Measurements from ENCODE around the gene DEFB127. TPM values are rescaled to one million over a fixed set of nuclear protein-coding genes. Genes with fewer than 3 reads are reported as not detected.
"Not testable (repeated sequence)": the region's sequence is repeated elsewhere in the genome, so short reads cannot be mapped to it uniquely, and the experiment has no call there.

DEFB127 gene, protein sequence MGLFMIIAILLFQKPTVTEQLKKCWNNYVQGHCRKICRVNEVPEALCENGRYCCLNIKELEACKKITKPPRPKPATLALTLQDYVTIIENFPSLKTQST
- not detected for total RNA-seq
- not detected for polyA plus RNA-seq
- long read RNA-seq, donor 1 = 0 reads
- long read RNA-seq, donor 2 = 0 reads
- long read RNA-seq, donor 3 = 0 reads
- long read RNA-seq, donor 4 = 0 reads
- long read RNA-seq, donor 5 = 0 reads

DNA sequence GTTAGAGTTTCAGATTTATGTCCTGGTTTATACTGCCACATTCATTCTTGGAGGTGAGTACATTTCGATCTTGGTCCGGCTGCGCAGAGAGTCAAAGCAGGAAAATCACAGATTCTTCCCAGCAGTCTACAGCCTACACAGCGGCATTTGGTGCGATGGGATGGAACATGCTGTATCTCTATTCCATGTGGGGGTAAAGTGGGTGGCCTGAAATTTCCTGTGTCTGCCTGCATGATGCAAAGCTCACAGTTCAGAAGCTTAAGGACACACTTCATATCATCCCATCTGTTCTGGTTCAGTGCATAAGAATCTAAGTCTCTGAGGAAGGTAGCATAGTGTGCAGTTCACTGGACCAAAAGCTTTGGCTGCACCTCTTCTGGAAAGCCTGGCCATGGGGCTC lies at the start of gene DEFB127:
Gene DEFB127, plus strand, starts transcription at position 301 of the 400 bp plus-strand sequence. Its CDS starts 91 bp downstream, at position 392.
- TF ChIP-seq, protein P1, sequence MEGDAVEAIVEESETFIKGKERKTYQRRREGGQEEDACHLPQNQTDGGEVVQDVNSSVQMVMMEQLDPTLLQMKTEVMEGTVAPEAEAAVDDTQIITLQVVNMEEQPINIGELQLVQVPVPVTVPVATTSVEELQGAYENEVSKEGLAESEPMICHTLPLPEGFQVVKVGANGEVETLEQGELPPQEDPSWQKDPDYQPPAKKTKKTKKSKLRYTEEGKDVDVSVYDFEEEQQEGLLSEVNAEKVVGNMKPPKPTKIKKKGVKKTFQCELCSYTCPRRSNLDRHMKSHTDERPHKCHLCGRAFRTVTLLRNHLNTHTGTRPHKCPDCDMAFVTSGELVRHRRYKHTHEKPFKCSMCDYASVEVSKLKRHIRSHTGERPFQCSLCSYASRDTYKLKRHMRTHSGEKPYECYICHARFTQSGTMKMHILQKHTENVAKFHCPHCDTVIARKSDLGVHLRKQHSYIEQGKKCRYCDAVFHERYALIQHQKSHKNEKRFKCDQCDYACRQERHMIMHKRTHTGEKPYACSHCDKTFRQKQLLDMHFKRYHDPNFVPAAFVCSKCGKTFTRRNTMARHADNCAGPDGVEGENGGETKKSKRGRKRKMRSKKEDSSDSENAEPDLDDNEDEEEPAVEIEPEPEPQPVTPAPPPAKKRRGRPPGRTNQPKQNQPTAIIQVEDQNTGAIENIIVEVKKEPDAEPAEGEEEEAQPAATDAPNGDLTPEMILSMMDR (IDR thresholded peaks at IDR 0.05; ENCODE audit: control extremely low read depth, extremely low read depth) = no peak
- DNase-seq (no peak), ATAC-seq (ENCODE audit: insufficient read depth, low FRiP score) (no peak)
- Histone ChIP-seq H3K27me3 (ENCODE audit: control insufficient read depth in 3 of 3, insufficient read depth in 3 of 3, low read length in 2 of 3) (peaks cover 0 to 3% (median 0%) of the 10 kb centered on the region in 3 donors), H3K9me3 (ENCODE audit: control insufficient read depth in 4 of 4, insufficient read depth in 3 of 4, low read length in 3 of 4) (no peaks in the 10 kb centered on the region), H3K4me3 (no peak within 1 kb of the TSS), H3K36me3 (ENCODE audit: control insufficient read depth in 4 of 4, insufficient read depth in 4 of 4, low read length in 4 of 4) (no peaks in the 10 kb centered on the region), H3K27ac (ENCODE audit: low read depth in 1 of 2, low read length in 1 of 2) (no peak within 1 kb of the TSS), H3K9ac (ENCODE audit: insufficient read depth in 1 of 2, low read length in 2 of 2) (no peak within 1 kb of the TSS), H3K4me1 (ENCODE audit: control insufficient read depth in 5 of 5, insufficient read depth in 5 of 5, low read length in 5 of 5) (no peaks in the 10 kb centered on the region)
- 89 to 94% methylated on average over 5 of the region's 5 CpGs for WGBS, 2 donors

DNA sequence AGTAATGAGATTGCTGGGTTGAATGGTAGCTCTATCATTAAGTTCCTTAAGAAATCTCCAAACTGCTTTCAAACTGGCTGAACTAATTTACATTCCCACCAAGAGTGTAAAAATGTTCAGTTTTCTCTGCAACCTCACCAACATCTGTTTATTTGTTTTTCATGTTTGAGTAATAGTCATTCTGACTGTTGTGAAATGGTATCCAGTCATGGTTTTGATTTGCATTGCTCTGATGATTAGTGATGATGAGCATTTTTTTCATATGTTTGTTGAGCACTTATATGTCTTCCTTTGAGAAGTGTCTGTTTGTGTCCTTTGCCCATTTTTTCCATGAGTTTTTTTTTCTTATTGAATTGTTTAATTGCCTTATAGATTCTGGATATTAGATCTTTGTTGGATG lies 44.9 kb upstream of the DEFB127 start:
- Histone ChIP-seq H3K36me3 (ENCODE audit: control insufficient read depth in 4 of 4, insufficient read depth in 4 of 4, low read length in 4 of 4) (no peaks in the 10 kb centered on the region), H3K4me3 (no peak overlapping the region), H3K9ac (ENCODE audit: insufficient read depth in 1 of 2, low read length in 2 of 2) (no peak overlapping the region), H3K4me1 (ENCODE audit: control insufficient read depth in 5 of 5, insufficient read depth in 5 of 5, low read length in 5 of 5) (no peaks in the 10 kb centered on the region), H3K9me3 (ENCODE audit: control insufficient read depth in 4 of 4, insufficient read depth in 3 of 4, low read length in 3 of 4) (peaks cover 0 to 2% (median under 1%) of the 10 kb centered on the region in 4 donors), H3K27ac (ENCODE audit: low read depth in 1 of 2, low read length in 1 of 2) (no peak overlapping the region), H3K27me3 (ENCODE audit: control insufficient read depth in 3 of 3, insufficient read depth in 3 of 3, low read length in 2 of 3) (no peaks in the 10 kb centered on the region)
- TF ChIP-seq, protein P1 (IDR thresholded peaks at IDR 0.05; ENCODE audit: control extremely low read depth, extremely low read depth) = no peak
- no peak for DNase-seq
- no peak for ATAC-seq (ENCODE audit: insufficient read depth, low FRiP score)

DNA sequence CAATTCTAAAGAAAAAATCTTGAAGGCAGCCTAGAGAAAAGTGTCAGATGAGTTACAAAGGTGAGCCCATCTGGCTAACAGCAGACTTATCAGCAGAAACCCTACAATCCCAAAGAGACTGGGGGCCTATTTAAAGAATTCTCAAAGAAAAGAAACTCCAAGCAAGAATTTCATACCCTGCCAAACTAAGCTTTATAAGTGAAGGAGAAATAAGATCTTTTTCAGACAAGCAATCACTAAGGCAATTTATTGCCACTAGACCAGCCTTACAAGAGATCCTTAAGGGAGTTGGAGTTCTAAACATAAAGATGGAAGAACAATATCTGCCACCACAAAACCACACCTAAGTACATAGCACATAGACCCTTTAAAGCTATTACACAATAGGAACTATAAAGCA lies 39.7 kb upstream of the DEFB127 start:
- H3K4me3 ChIP-seq = no peak overlapping the region
- no peak overlapping the region for H3K27ac ChIP-seq (ENCODE audit: low read depth in 1 of 2, low read length in 1 of 2)
- ATAC-seq (ENCODE audit: insufficient read depth, low FRiP score) = no peak
- no peak overlapping the region for H3K9ac ChIP-seq (ENCODE audit: insufficient read depth in 1 of 2, low read length in 2 of 2)
- TF ChIP-seq, protein P1 (IDR thresholded peaks at IDR 0.05; ENCODE audit: control extremely low read depth, extremely low read depth) = no peak
- H3K9me3 ChIP-seq (ENCODE audit: control insufficient read depth in 4 of 4, insufficient read depth in 3 of 4, low read length in 3 of 4) = peaks cover 0 to 7% (median under 1%) of the 10 kb centered on the region in 4 donors
- no peaks in the 10 kb centered on the region for H3K36me3 ChIP-seq (ENCODE audit: control insufficient read depth in 4 of 4, insufficient read depth in 4 of 4, low read length in 4 of 4)
- DNase-seq = no peak
- H3K4me1 ChIP-seq (ENCODE audit: control insufficient read depth in 5 of 5, insufficient read depth in 5 of 5, low read length in 5 of 5) = no peaks in the 10 kb centered on the region
- H3K27me3 ChIP-seq (ENCODE audit: control insufficient read depth in 3 of 3, insufficient read depth in 3 of 3, low read length in 2 of 3) = peaks cover 0 to 9% (median 0%) of the 10 kb centered on the region in 3 donors

DNA sequence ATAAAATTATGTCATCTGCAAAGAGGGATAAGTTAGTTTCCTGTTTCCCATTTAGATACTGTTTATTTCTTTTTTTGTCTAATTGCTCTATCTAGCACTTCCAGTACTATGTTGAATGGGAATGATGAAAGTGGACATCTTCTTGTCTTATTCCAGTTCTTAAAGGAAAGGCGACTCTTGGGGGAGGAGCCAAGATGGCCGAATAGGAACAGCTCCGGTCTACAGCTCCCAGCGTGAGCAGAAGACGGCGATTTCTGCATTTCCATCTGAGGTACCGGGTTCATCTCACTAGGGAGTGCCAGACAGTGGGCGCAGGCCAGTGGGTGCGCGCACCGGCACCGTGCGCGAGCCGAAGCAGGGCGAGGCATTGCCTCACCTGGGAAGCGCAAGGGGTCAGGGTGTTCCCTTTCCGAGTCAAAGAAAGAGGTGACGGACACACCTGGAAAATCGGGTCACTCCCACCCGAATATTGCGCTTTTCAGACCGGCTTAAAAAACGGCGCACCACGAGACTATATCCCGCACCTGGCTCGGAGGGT lies 27.4 kb upstream of the DEFB127 start:
- H3K4me3 ChIP-seq; H3K9ac ChIP-seq (ENCODE audit: insufficient read depth in 1 of 2, low read length in 2 of 2); ATAC-seq (ENCODE audit: insufficient read depth, low FRiP score); H3K27ac ChIP-seq (ENCODE audit: low read depth in 1 of 2, low read length in 1 of 2); H3K27me3 ChIP-seq (ENCODE audit: control insufficient read depth in 3 of 3, insufficient read depth in 3 of 3, low read length in 2 of 3); DNase-seq; H3K9me3 ChIP-seq (ENCODE audit: control insufficient read depth in 4 of 4, insufficient read depth in 3 of 4, low read length in 3 of 4); H3K4me1 ChIP-seq (ENCODE audit: control insufficient read depth in 5 of 5, insufficient read depth in 5 of 5, low read length in 5 of 5); H3K36me3 ChIP-seq (ENCODE audit: control insufficient read depth in 4 of 4, insufficient read depth in 4 of 4, low read length in 4 of 4): not testable (repeated sequence)
- WGBS, 2 donors = 88 to 89% methylated on average over 21 to 28 of the region's 28 CpGs
